Activated T-helper 9 cell treated with anti-CD3 and anti-CD28 coated beads, Interleukin-2, amount 50 U/mL, for 16 hours (primary cell): Measurements from ENCODE around the gene KCND3.

Experiments used
- DNase-seq: peaks from one replicate; pipeline ENCODE4 v3.0.0-alpha.2; 2020; ENCODE audit warnings: low read depth

Gene KCND3

DNA sequence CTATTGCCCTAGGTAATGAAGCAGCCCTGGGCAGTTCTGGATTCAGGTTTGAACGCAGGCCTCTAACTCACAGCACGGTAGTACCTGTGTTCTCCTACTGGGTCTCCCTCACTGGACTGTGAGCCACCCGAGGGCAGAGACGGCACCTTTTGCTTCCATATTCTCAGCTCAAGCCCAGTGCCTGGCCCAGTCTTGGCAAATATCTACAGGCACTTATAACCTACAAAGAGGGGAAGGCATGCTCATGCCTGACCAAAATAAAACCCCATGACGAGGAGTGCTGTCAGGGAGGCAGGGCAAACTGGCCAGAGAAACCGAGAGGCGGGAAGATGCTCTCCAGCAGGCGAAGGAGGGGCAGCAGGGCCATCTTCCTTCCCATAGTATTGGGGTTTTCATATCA lies 142.6 kb downstream of the KCND3 start:
- no peak for DNase-seq

GRCh38 chr1:111843177-111843576 lies 146.3 kb downstream of the KCND3 start:
- no peak for DNase-seq

DNA sequence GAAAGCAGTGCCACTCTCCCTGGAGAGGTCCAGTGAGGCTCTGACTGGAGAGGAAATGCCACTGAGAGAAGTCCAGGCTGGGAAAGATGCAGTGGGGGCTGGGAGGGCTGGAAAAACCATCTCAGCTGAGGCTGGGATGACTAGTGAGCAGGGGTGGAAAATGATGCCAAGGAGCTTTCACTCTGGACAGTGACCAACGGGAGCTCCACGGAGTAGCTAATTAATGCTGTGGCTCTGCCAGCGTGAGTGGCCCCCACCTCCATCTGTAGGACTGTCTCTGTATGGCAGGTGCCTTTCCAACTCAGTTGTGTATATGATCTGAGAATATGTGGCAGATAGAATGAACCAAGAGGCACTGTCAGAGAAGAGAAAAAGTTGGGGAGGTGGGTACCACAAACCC lies 147.1 kb downstream of the KCND3 start:
- DNase-seq = no peak

DNA sequence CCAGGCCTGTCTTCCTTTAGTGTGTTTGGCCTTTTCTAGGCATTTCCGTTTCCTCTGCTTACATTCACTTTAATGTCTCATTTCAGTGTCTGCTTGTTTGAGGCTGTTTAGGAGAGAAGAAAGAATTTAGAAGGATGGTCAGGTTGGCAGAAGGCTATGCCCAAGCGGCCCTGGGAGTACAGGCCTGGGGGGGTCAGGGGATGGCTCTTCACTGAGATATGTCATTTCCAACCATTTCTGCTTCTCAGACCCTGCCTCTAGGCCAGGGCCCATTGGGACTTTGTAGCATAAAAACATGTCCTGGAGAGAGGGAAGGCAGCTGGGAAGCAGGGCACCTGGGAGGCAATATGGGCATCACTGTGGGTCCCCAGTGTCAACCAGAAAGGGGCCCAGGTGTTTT lies 147.7 kb downstream of the KCND3 start:
- DNase-seq = no peak

DNA sequence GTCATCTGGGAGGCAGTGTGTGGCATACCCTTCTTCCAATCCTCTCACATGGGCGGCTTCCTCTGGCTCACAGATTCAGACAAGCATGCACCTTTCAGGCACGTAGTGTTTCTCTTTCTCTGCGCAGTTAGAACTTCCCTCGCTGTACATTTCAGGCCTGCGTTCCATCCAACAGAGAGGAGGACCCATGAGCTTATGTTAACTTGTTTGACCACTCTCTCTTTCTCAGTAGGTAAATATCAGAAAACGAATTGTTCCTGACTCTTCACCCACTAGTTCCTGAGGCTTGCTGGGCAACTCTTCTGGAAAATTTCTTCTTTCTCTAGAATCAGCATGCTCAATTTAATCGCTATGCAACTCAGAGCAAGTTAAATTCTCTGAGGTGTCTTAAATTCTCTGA lies 148.3 kb downstream of the KCND3 start:
- no peak for DNase-seq

GRCh38 chr1:111837393-111837792 lies 152.1 kb downstream of the KCND3 start:
- DNase-seq = no peak

GRCh38 chr1:111836111-111836510 lies 153.4 kb downstream of the KCND3 start:
- DNase-seq = no peak

DNA sequence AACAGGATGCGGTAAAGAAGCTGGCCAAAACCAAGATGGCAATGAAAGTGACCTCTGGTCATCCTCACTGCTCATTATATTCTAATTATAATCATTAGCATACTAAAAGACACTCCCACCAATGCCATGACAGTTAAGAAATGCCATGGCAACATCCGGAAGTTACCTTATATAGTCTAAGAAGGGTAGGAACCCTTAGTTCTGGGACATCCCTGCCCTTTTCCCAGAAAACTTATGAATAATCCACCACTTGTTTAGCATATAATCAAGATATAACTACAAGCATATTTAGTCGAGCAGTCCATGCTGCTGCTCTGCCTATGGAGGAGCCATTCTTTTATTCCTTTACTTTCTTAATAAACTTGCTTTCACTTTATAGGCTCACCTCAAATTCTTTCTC lies 154.0 kb downstream of the KCND3 start:
- no peak for DNase-seq

DNA sequence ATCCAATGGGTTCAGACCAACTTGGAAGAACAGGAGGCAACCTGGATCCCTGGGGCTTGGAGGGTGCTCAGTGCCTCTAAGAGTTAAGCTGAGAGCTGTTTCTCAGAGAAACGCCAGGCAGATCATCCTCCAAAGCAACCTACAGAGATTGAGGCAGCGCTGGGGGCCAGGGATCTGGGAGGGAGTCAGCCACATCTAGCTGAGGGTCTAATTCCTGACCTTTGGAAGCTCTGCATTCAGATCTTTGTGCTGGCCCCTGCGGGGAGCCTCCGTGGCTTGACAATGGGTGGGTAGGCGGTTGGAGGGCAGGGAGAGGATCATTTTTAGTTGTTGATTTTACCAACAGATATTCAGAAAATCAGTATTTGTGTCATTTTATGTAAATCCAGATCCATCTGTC lies 154.5 kb downstream of the KCND3 start:
- no peak for DNase-seq

- DNase-seq = no peak
Measured at GRCh38 chr1:111833334-111833733, 156.1 kb downstream of the KCND3 start.

- no peak for DNase-seq
Measured at GRCh38 chr1:111832521-111833155, 156.8 kb downstream of the KCND3 start.

DNA sequence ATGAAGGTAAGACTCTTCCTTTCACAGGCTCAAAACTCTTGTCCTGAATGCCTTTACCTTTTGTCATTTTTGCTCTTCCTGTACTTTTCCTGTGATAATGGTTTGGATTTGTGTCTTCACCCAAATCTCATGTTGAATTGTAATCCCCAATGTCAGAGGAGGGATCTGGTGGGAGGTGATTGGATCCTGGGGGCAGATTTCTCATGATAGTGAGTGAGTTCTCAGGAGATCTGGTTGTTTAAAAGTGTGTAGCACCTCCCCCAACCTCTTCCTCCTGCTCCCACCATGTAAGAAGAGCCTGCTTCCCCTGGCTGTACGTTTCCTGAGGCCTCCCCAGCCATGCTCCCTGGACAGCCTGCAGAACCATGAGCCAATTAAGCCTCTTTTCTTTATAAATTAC lies 158.3 kb downstream of the KCND3 start:
- no peak for DNase-seq

- no peak for DNase-seq
Measured at GRCh38 chr1:111827946-111828345, 161.5 kb downstream of the KCND3 start.

DNA sequence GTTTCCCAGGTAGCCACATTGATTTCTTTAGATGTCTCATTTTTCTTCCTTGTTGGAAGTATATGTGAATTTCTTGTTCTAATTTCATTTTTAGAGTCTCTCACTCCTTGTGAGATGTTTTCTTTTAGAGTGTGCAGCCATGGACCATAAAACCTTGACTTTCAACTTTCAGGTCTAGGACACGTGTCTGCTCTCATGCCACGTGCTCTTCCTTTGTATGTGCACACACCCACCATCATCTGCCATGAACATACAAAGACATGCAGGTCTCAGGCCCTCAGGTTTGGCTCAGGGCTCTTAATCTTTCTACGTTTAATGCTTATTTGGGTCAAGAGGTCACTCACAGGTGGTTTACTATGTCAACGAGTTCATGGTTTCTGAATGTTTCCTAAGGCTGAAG lies 163.2 kb downstream of the KCND3 start:
- no peak for DNase-seq

- no peak for DNase-seq
Measured at GRCh38 chr1:111825217-111825616, 164.3 kb downstream of the KCND3 start.

DNA sequence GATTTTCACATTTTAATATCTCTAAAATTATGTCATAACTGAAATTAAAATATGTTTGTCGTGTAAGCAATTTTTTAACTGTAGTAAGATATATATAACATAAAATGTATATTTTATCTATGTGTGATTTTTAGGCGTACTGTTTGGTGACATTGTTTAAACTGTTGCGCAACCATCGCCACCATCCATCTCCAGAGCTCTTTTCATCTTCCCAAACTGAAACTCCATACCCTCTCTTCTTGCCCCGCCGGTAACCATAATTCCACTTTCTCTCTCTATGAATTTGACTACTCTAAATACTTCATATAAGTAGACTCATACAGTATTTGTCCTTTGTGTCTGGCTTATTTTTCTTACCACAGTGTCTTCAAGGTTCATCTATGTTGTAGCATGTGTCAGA lies 167.3 kb downstream of the KCND3 start:
- DNase-seq = no peak

DNA sequence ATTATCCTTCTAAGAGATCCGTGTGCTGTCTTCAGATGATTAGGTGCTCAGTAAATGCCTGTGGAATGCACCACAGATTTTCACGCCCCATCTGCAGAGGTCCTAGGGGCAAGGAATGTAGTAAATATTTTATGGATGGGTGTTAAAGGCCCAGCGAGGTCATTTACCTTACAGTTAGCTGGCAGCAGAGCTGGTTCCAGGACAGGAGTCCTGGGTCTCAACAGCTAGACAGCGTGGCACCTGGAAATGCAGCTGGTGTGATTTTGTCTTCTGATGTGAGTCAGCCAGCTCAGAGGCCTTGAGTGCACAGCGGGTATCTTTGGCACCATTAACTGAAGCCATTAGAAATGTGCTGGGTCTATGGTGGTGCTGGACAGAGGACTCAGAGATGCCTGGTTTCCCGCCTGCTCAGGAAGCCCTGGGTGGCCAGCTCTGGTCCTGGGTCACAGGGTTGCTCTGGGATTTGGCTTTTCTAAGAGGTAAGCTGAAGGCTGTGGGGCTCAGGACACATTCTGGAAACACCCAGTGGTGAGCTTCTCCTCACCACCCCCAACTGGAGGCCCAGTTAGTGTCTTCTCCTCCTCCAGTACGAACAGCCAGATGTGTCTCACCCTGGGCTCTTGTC lies 168.2 kb downstream of the KCND3 start:
- DNase-seq = no peak

DNA sequence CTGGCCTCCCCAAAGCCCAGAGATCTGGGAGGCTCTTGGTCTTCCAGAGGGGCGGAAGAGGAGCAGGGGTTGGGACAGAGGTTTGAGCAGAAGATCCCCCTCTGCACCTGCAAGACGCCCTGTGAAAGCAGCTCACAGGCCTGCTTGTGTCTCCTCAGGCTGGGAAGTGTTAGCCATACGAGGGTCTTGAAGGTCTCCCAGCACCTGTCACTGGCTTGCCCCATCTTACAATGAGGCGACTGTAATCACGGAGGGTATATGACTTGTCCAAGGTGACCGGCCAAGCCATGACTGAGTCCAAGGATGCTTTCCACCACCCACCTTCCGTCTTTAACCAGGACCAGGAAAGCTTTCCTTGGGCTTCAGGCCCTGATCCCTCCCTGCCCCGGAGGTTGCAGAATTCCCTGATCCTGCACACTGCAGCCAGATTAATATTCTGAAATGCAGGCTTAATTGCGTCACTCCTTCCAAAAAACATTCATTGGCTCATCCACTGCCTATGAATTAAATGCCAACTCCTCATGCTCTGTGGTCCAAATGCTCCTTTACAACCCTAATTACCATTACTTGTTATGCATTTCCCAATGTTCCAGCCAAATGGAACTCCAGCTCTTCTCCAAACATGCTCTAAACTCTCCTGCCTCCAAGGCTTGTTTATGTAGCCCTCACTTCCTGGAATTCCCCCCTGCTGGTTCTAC lies 169.8 kb downstream of the KCND3 start:
- DNase-seq = no peak

DNA sequence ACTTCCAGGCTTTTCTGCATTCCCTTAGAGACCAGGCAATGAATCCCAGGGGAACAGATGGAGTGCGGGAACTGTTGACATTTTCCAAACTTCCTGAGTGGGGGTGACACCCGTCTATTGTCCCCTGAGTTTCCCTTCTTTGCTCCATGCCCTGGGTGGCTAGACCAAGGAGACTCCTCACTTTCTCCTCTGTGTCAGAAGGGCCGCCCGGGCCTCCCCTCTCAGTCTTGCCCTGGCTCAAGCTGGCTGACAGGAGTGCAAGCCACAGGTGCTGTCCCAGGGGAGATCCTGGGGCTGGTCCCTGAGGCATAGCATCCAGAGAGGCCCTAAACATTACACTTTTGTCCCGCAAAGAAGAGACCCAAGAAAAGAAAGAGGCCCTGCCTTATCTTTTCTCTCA lies 170.9 kb downstream of the KCND3 start:
- DNase-seq = no peak

- DNase-seq = no peak
Measured at GRCh38 chr1:111818081-111818480, 171.4 kb downstream of the KCND3 start.

GRCh38 chr1:111814642-111815041 lies 174.8 kb downstream of the KCND3 start:
- no peak for DNase-seq

DNA sequence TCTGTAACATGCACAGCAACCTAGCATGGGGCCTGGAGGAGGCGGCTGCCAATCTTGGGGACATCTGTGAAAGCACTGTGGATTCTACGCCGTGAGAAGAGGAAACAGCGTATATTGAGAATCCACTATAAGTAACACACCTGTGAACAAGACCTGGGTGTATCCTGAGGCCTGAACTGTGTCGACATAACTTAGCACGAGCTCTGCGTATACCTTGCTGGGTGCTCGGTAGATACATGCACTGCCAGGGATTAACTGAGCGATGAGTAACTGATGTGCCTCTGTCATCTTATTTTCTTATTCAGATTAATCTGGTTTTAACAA lies 175.2 kb downstream of the KCND3 start:
- no peak for DNase-seq

DNA sequence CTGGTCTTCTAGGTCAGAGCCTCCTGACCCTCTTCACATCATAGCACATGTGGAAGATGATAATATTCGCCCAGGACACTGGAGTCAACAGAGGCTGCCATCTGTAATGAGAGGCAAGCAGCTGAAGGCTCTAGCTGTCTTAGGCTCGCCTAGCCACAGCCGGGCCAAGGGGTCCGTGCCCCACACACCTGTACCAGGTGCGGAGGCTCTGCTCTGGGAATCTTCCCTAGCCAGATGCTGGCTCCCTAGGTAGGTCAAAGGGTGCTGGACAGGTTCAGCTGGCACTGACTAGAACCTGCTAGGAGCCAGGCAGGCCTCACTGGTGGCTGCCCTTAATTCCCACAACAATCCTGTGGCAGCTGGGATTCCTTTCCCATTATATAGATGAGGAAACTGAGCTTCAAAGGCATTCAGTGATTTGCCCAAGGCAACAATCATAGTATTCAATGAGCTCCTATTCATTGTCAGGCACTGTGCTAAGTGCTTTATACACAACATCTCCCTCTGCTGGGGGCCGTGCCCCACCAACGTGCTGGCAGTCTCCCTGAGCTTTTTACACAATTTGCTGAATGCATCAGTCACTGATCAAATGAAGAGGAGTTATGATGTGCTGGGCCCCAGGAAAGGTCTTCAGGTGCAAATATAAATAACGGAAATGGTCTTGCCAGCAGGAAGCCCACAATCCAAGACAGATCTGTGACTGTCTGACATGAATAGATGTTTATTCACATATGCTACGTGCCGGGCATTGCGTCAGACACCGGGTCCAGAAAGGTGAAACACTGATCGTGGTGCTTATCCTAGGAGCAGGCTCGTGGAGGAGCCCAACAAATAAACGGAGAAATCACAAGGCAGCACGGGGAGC lies 175.8 kb downstream of the KCND3 start:
- no peak for DNase-seq
